CD1c-positive myeloid dendritic cell (primary cell): ENCODE results near the gene HADH.
A peak's percentile ranks its signal among the peaks of the same experiment; 100 is the strongest.
"Not testable (repeated sequence)": the region's sequence is repeated elsewhere in the genome, so short reads cannot be mapped to it uniquely, and the experiment has no call there.

ENCODE experiments used
- DNase-seq: peaks from one replicate; pipeline ENCODE4 v3.0.0-alpha.2; 2016; ENCODE audit errors: extremely low spot score

Gene HADH

GRCh38 chr4:107989537-107990386, at the start of gene HADH:
TSS of gene HADH (plus strand) at chr4:107989889. CDS start at chr4:107989933, 44 bp downstream.
- DNase-seq, result peak; percentile 98

GRCh38 chr4:107945809-107946208, 43.9 kb upstream of the HADH start:
- no peak for DNase-seq

- no peak for DNase-seq
Observed at GRCh38 chr4:107950746-107951540, 38.7 kb upstream of the HADH start.

GRCh38 chr4:107951551-107951950, 38.1 kb upstream of the HADH start:
- no peak for DNase-seq

- DNase-seq, result no peak
Observed at GRCh38 chr4:107956011-107956410, 33.7 kb upstream of the HADH start.

- DNase-seq, result no peak
Observed at GRCh38 chr4:107966903-107967302, 22.8 kb upstream of the HADH start.

GRCh38 chr4:107967519-107967918, 22.2 kb upstream of the HADH start:
- DNase-seq, result not testable (repeated sequence)

- not testable (repeated sequence) for DNase-seq
Observed at GRCh38 chr4:107967921-107968320, 21.8 kb upstream of the HADH start.

GRCh38 chr4:107970063-107970798, 19.5 kb upstream of the HADH start:
- DNase-seq, result no peak

GRCh38 chr4:107972605-107973004, 17.1 kb upstream of the HADH start:
- DNase-seq, result no peak

- no peak for DNase-seq
Observed at GRCh38 chr4:107974523-107974922, 15.2 kb upstream of the HADH start.

GRCh38 chr4:107977482-107977881, 12.2 kb upstream of the HADH start:
- DNase-seq, result no peak

GRCh38 chr4:107977966-107978705, 11.6 kb upstream of the HADH start:
- no peak for DNase-seq

GRCh38 chr4:107978716-107979451, 10.8 kb upstream of the HADH start:
- DNase-seq, result no peak

- DNase-seq, result peak; percentile 35
Observed at GRCh38 chr4:107987916-107988762, 1.6 kb upstream of the HADH start.

GRCh38 chr4:107988763-107989035, 990 bp upstream of the HADH start:
- DNase-seq, result no peak

- no peak for DNase-seq
Observed at GRCh38 chr4:107989162-107989536, 540 bp upstream of the HADH start.

GRCh38 chr4:107991945-107992630, 2.4 kb downstream of the HADH start:
- DNase-seq, result no peak

- peak; percentile 25 for DNase-seq
Observed at GRCh38 chr4:107993969-107994368, 4.3 kb downstream of the HADH start.

GRCh38 chr4:107994894-107995293, 5.2 kb downstream of the HADH start:
- no peak for DNase-seq
